Stimulated activated CD8-positive, alpha-beta memory T cell treated with anti-CD3 and anti-CD28 coated beads, Interleukin-7, amount 100 ng/mL, for 1 hour (primary cell): ENCODE data around the gene HOXB2.

Experiments
- DNase-seq, 2 donors: peaks; one replicate each; pipeline ENCODE4 v3.0.0-alpha.2; 2020; ENCODE audit warnings: low read depth in 2 of 2

The HOXB2 gene

DNA sequence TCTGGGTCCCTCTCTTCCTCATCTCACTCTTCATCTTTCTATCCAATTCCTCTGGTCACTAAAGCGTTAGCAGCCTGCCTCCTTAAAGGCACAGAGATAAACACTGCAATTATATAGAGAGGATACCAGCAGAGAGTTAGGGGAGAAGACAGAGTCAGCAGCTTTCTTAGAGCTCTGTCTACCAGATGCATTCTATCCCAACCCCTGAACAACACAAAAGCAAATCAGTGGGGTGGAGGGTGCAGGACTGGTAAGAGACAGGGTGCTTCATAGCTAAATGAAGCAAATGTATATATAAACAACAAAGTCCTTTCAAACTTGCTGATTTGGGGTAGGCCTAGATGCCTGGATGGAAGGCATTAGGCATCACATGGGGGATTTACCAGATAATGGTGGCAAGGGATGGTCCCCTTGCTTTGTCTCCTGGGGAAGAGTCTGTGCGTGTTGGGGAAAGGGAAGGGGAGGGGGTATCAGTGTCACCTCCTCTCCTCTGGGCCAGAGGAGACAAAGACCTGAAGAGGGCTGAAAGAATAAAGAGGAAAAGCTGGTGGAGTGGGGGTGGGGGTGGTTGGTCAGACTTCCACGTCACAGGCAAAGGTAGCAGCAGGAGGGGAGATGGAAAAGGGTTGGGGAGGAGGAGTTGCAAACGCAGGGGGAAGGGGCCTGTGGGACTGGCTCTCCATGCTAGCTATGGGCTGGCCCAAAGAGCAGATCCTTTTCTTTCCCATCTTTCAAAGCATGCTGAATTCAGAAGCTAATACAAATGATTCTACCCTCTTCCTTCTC lies 21.2 kb upstream of the HOXB2 start:
- no peak for DNase-seq

DNA sequence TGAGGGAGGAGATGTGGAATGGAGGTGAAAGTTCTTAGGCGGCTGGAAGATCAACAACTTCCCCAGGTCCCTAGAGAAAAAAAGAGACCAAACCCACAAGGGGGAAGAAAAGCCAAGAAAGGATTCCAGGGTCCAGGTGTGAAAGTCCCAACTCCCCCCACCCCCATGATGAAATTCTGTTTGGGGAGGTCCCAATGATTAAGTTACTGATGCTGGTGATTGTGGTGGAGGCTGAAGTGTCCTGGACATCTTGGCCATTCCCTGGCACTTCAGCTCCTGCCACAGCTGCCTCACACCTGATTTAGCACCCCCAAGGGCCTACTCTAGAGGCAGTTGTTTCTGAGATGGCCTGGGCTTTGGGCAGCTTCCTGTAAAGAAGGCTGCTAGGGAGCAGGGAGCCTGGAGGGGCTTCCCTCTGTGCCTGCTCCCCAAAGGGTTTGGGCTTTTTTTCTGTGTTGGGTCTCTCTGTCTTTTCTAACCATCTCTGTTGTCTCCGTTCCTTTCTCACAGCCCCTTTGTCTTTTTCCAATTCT lies 20.2 kb upstream of the HOXB2 start:
- no peak for DNase-seq

DNA sequence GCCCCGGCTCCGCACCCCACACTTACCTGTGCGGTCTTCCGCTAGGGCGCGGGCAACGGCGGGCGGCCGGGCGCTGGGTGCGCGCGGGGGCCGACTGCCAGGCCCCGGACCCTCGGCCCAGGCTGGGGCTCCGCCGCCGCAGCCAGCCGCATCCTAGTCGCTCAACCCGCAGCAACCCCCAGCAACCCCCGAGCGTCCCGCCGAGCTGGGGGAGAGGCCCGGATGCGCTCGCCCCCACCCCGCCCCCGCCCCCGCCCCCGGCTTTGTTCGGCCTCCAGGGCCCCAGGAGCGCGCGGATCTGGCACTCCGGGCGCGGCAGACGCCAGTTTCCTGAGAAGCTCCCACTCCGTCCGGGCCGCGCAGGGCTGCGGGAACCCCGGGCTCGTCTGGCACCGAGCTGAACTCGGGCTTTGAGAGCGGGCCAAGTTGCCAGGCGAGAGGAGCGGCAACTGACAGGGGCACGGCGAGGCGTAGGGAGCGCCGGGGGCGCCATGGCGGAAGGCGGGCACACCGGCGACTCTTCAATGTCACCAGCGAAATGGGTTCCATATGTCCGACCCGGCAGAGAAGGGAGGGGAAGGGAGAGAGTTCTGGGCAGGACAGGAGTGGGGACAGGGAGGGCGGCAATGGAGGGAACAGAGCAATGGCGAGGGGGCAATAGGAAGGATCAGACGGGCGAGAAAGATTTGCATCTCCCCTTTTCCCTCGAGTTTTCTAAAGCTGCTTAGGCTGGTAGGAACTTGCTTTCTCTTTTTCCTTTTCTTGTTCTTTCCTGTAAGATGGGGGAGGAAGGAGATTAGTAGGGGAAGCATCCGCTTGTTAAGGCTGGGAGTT lies 19.5 kb upstream of the HOXB2 start:
- DNase-seq = no peak

DNA sequence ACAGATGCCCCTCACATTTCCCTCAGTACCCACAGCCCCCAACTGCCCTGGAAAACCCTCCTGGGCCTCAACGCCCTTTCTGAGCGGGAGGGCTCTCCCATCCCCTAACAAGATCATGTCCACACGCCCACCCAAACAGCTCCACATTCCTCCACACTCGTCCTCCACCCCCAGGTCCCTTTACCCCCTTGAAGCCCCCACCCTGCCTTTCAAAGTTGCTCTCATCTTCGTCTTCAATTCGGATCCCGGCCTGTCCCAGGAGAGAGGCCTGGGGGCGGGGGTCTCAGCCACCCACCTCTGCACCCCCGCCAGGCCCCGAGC lies 18.9 kb upstream of the HOXB2 start:
- no peak for DNase-seq

DNA sequence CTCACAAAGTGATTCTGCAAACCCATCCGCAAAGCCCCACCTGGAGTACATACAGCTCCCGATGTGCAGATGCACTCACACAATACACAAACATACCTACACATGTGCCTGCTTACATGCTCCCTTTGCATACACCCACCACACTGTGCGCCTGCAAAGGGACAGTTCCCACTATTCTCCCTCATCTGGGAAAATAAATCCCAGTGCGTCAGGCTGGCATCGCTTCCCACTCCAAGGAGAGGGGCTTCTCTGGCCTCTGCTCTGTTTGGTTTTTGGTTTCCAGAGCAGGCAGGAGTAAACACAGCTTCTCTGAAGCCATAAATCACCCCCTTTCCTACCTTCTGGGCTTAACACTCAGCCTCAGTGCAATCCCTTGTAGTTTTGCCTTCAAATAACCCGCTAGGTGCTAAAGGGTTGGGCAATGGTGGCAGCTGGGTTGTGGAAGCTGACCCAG lies 18.5 kb upstream of the HOXB2 start:
- no peak for DNase-seq

DNA sequence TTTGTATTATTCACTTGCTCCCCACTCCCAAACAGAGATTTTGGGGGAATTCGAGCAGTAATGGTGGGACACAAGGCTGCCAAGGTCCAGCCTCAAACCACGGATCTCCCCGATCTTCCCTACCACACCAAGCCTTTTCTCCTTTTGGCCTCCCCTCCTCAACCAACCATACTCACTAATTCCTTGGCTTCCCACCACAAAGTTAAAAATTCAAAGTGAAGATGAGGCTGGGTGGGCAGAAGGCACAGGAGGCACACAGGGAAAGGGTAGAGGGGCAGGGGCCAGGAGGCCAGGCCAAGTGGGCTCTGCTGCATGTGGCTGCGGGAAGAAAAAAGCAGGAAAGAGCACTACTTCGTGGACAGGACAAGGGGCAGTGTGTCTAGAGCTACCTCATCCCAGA lies 18.0 kb upstream of the HOXB2 start:
- no peak for DNase-seq

DNA sequence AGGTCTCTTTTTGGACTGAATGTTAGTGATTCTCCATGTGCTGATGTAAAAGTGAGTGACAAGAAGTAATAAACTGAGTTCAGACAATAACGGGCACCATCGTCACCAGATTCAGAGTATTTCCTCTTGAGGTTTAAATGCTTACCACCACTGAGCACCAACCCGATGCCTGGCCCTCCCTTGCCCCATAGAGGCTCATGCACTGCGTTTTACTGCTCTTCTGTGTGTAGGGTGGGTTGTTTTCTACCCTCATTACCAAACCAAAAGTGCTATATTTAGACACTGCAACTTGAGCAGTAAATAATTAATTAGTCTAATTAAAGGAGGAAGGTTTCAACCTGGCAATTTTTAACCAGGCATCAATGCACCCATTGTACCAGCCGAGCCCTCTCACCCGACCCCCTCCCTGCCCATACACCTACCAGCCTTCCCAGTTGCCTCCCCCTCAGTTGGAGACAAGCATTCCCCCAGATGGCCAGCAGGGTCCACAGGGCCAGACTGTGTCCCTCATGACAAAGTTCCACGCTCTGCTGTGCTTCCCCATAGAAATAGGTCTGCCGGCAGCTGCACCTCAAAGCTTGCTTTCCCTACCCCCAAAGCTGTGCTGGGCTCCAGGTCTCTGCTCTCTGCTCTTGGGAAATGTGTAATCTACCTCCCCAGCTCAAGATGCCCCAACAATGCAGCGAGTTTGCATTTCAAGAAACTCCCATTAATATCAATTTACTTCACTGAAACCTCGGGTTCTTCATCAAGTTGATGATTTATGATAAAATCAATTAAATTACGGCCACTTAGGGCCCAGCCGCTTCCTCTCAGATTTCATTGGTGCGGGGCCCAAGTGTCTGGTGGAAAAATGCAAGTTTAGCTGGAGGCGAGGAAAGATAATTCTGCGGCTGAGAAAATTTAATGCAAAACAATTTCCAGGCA lies 17.2 kb upstream of the HOXB2 start:
- DNase-seq = no peak

DNA sequence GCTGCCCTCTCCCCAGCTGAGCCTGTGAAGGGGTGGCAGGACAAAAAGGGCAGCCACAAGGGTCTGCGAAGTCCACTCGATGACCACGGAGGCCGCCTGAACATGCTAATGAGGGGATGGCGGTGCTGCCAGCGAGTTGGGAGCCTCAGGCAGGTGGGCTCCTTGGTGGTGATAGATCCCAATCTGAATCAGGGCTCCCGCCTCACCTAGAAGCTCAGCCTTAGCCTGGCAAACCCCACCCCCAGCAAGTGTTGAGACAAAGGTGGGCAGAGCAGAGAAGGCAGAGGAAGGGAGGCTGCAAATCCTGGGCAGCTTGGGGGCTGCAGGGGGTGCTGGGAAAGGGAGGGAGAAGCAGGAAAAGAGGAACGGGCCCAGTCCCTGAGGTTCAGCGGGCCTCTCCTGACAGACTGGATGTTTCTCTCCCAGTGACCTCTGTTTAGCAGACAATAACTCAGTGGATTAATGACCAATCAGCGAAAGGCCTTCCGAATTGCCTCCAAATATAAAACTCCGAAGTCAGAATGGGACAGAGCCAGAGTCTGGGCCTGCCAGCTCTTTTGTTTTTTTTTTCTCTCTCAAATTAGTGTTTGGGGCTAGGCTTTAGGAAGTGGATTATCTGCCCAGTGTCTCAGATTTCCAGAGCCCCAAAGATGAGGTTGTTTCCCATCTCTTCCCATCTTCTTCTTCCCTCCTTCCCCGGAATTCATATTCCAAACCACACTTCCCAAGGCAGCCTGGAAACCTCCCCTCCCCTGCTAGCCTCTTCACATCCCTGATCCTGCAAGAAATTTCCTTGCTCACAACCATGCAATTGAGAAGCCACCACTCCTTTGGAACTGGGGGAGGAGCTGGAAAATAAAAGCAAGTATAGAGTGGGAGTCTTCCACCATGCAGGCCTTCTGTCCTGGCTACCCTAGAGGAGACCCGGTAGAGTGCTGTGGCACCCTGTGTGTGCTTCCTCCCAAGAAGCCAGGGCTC lies 15.2 kb upstream of the HOXB2 start:
- DNase-seq = no peak

DNA sequence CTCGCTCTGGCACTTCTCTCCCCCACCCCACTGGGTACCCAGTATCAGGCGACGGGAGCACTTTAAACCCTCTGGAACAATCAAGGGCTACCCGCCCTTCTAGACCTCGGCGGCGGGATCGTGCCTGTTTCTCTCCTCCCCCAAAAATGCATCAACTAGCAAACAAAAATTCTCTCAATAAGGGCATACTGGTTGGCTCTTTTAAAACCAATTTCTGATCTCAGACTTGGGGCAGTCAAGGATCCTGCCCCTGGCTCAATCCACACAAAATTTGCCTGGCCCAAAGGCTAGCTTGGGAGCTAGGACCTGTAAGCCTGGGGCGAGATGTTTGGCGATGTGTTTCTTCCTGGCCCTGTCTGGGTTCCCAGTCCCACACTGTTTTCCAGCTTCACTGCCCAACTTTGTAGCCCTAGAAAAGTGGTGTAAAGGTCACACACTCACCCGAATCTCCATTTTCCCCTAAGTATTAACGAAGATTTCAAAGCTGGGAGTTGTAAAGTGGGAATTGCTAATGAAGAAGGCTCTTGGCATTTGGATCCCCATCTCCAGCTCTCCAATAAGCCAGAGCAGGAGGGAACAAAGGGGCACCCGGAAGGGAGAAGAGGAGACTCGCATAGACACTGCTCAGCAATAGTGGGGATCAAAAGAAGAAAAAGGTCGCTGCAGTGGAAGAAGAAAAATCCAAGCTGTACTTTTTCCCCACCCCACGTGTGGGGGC lies 14.4 kb upstream of the HOXB2 start:
- DNase-seq = no peak

DNA sequence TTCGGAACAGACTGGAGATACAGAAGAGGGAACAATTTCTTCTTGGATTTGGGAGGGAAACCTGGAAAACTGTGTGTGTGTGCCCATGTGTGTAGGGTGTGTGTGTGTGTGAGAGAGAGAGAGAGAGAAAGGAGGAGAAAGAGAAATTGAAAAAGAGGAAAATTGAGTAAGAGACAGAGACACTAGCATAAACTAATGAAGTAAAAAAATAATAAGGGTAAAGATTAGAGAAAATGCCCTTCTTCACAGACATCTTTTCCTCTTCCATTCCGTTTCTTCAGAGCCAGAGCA lies 13.9 kb upstream of the HOXB2 start:
- no peak for DNase-seq

DNA sequence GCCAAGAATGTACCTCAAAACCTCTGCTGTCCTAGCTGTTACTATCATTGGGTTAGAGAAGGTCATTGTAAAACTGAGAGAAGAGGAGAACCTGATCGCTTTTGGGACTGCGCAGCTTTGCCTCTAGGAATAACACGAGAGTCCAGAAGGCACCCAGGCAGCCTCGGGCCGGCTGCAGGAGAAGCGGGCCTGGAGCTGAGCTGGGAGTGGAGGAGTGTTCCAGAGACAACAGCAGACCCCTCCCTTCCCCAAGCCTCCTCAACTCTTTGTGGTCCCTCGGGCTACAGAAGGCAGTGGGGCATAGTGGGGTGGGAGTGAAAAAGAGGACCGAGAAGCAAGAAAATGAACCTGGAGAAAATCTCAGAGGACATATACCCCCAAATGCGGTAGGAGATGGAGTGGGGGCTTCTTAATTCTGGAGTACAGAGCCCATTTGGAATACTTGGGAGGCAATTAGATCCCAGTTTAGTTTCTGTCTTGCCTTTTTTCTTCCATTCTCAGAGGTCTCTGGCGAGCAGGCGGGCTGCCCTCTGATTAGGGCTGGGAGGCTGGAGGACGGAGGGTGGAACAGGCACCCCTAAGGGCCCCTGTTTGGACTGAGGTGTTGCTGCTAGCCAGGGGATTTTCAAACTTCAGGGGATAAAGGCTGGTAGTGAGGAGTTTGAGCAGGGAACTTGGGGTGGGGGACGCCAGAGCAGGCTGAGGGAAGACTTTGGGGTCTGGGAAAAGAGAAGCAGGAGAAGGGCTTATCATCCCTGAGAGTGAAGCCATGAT lies 13.3 kb upstream of the HOXB2 start:
- DNase-seq = no peak

DNA sequence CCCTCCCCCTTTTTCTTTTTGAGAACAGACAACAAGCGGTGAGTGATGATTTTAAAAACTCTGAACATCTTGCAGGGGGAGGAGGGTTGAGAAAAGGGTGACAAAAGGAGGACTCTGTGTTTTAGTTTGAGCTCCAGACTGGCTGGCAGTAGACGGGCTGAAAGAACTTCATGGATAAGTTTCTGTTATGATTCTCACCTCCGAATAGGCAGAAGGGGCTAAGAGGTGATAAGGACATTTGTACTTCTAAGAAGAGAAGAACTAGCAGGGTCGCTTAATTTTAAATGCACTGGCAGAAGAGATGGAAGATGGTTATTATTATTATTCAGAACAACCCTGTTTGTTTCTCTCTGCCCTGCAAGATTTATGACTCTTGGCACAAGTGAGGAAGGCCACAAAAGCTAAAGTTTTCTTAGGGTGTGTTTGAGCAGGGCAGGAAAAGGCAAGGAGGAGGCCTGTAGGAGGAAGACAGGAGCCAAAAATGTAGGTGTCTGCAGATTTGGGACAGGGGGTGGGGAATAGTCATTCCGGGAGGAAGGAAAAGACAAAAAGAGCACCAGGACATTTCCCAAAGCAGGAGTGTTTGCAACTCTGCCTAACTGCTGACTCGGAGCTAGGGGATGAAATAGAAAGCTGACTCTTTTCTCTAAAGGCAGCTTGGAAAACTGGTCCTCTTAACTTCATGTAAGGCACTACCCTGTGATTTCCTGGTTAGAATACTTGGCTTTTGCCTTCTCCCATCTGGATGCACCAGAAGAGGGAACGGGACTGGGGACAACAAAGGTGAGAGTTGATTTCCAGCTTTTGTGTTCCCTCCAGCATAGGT lies 11.9 kb upstream of the HOXB2 start:
- DNase-seq = no peak

DNA sequence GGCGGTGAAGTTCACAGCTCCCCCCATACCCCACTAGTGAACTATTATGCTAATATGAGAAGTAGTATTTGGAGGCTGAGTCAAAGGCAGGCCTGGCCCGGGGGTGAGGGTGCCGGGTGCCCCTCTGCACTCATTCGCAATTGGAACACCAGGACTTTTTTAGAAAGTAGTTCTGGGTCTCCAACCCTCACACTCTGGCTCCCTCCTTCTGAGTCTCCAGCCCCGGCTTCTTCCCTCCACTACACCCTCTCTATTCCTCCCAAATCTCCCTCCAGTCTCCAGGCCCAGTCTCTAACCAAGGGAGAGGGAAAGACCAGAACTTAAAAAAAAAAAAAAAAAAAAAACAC lies 11.3 kb upstream of the HOXB2 start:
- DNase-seq = no peak

DNA sequence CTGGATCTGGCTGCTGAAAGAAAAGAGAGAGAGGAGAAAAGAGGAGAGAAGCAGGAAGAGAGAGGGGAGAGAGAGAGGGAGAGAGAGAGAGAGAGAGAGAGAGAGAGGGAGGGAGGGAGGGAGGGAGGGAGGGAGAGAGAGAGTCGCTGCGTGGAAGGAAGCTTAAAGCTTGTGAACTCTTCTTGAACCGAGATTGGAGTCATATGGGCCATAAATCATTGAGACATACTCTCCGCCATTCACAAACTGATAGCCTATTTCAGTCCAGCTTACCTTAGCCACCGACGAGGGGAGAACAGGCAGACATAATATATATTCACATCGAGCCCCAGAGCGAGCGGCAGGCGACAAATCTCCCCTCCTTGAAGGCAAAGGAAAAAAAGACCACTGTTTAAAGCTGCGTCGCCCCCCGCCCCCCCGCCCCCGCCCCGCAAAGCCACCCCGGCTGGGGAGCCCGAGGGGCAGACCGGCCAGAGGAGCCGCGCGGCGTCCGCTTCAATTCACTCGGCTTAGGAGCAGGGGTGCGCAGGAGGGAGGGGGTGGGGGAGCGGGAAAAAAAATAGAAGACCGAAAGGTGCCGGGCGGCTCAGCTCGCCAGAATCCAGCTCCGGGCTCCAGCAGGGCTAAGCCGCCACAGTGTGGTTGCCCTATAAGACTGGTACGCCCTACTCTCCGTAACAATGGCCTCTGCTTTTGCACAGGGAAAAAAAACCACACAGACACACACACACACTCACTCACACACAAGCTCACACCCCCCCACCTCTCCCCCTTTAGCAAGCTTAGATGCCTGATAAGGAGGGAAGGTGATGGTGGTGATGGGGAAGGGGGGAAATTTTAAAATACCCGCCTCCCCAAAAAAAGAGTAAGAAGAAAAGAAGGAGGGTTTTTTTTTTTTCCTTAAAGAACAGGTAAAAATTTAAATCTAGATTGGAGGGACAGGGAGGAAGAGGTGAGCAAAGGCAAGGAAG lies 10.6 kb upstream of the HOXB2 start:
- DNase-seq = no peak

DNA sequence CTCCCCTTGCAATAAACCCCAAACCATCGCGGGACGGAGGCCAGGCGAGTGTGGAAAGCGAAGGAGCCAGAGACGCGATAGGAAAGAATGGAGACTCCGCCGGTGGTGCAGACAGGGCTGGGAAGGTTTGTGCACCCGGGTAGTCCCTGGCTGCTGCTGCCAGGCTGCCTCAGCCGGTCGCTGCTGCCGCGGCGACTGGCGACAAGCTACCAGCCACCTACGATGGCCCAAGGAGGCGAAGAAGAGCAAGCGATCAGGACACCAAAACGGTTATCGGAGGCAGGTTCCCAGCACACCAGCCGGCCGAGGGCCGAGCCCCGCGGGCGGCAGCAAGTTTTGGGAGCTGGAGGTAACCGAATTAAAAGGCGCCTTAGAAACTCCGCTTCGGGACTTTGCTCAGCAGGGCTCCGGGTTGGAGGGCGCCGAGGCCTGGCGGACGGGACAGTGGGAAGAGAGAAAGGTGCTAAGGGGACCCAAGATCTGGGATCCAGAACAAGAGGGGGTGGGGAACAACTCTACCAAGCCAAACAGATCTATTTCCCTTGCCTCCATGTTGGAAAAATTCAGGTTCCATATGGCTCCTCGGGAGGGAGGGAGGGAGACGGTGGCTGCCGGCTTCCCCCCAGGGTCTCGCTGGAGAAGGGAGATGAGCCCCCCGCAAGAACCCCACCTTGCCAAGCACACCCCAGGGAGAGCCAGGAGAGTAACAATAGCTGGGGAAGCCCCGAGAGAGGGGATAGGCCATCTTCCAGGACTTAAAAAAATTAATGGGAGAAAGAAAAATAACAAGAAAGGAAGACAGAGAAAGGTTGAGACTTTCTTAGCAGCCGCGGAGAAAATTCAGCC lies 9.7 kb upstream of the HOXB2 start:
- no peak for DNase-seq

DNA sequence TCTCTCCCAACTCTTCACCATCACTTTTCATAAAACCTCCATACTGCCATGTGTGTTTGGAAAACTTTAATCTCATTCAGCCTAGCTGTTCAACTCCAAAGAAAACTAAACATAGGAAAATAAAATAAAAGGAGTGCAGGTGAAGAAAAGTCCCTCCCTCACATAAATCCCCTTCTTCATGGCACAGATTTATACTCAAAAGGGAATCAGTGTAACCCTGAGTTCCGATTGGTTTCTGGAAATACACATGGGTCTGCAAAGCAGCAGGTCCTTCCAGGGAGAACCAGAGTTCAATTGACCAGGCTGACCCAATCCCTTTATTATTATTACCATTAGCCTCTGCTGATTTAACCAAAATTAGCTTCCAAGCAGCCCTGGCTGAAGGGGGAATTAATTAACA lies 8.9 kb upstream of the HOXB2 start:
- DNase-seq = no peak

DNA sequence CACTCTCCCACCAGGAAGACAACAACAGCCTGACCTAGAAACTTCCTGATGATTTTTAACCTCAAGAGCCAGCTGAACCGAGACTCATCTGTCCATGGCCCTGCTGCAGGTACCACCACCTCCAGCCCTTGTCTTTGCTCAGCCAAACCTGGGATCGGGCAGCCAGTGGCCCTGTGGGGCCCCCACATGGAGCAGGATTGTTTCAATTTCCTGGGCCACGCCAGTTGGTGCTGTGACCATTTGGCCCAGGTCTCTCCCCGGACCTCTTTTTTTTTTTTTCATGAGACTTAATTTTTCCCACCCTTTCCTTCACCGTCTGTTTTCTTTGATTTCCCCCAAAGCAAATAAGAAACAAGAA lies 8.3 kb upstream of the HOXB2 start:
- DNase-seq = no peak
